Gastroesophageal sphincter (tissue), 3 donors: Measurements from ENCODE around the gene FAT1.

Experiments used
- EP300 ChIP-seq: sonication (generic); formaldehyde crosslinking; IDR thresholded peaks from one replicate; pipeline ENCODE4 v1.6.1; 2017; ENCODE audit warnings: antibody characterized with exemption, mild to moderate bottlenecking
- TF ChIP-seq, protein P1 (sequence below), 4 experiments: fragments of 200-600 bp in 2 of 4; fragments of 450-650 bp in 2 of 4; sonication (generic) in 1 of 4; IDR thresholded peaks; one replicate each; pipeline ENCODE4 v1.5.1; 2017 to 2019; ENCODE audit warnings: antibody characterized with exemption in 4 of 4, mild to moderate bottlenecking in 2 of 4, moderate library complexity in 2 of 4

DNA sequence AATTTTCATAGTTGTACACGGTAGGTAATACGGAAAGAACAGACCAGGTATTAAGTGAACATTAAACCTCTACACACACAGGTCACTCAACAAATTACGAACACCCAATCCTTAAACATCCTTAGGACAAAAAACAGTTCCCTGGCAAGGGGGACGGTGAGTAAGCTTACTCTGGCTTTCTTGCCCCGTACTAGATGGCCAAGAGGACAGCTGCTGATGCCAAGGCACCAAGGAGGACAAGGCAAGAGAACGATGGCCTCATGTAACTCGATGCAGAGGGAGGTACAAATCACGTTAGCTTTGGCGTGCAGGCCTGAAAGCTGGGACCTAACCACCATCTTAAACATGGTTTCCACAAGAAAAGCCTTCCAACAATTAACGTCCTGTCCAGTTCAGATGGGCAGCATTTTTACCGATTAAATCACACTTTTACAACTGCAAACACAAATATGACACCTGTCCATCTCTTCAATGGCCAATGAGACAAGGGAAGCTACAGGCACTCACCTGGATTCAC lies 23.7 kb downstream of the FAT1 start:
- TF ChIP-seq, protein P1, sequence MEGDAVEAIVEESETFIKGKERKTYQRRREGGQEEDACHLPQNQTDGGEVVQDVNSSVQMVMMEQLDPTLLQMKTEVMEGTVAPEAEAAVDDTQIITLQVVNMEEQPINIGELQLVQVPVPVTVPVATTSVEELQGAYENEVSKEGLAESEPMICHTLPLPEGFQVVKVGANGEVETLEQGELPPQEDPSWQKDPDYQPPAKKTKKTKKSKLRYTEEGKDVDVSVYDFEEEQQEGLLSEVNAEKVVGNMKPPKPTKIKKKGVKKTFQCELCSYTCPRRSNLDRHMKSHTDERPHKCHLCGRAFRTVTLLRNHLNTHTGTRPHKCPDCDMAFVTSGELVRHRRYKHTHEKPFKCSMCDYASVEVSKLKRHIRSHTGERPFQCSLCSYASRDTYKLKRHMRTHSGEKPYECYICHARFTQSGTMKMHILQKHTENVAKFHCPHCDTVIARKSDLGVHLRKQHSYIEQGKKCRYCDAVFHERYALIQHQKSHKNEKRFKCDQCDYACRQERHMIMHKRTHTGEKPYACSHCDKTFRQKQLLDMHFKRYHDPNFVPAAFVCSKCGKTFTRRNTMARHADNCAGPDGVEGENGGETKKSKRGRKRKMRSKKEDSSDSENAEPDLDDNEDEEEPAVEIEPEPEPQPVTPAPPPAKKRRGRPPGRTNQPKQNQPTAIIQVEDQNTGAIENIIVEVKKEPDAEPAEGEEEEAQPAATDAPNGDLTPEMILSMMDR (IDR thresholded peaks at IDR 0.05) = no peak
- no peak for TF ChIP-seq EP300
